ENCODE data around the gene SUV39H2.
"Not testable (repeated sequence)": the region's sequence is repeated elsewhere in the genome, so short reads cannot be mapped to it uniquely, and the experiment has no call there.

The SUV39H2 gene

DNA sequence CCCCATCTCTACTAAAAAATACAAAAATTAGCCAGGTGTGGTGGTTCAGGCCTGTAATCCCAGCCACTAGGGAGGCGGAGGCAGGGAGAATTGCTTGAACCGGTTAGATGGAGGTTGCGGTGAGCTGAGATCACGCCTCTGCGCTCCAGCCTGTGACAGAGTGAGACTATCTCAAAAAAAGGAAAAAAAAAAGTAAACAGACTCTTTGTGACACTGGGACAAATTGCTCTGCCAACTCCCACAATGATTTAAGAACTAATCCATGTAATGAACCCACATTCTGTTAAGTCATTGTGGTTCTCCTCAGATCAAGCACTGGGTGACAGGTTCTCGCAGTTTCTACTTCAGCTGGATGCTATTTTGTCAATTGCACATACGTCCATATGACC, 64.3 kb downstream of the SUV39H2 start:
- H3K4me1 ChIP-seq (ENCODE audit: insufficient read depth, poor library complexity, severe bottlenecking); DNase-seq (ENCODE audit: low spot score); H3K27ac ChIP-seq (ENCODE audit: poor library complexity, severe bottlenecking); H3K4me3 ChIP-seq (ENCODE audit: severe bottlenecking); ATAC-seq (ENCODE audit: low read depth); H3K27me3 ChIP-seq (ENCODE audit: insufficient read depth, poor library complexity, severe bottlenecking); H3K9me3 ChIP-seq (ENCODE audit: severe bottlenecking): not testable (repeated sequence)
- peaks cover 50% of the 10 kb centered on the region for H3K36me3 ChIP-seq (ENCODE audit: low read depth)

DNA sequence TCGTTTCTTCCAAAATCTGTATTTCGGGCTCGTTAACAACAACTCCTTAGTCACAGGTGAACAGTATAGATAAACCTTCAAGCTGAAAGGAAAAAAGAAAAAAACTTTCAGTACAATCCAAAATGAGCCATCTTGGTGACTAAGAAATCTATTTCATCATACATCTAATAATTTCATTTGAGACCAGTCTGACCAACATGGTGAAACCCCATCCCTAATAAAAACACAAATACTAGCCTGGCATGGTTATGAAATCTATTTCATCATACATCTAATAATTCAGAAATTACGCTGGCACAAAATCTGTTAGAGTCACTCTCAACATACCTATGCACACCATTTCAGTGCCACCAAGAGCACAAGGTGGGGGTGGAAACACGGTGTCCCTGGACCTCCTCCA, 66.4 kb downstream of the SUV39H2 start:
- H3K36me3 ChIP-seq (ENCODE audit: low read depth): peaks cover 67% of the 10 kb centered on the region
- no peaks in the 10 kb centered on the region for H3K9me3 ChIP-seq (ENCODE audit: severe bottlenecking)
- no peak overlapping the region for H3K4me3 ChIP-seq (ENCODE audit: severe bottlenecking)
- TF ChIP-seq, protein P1, sequence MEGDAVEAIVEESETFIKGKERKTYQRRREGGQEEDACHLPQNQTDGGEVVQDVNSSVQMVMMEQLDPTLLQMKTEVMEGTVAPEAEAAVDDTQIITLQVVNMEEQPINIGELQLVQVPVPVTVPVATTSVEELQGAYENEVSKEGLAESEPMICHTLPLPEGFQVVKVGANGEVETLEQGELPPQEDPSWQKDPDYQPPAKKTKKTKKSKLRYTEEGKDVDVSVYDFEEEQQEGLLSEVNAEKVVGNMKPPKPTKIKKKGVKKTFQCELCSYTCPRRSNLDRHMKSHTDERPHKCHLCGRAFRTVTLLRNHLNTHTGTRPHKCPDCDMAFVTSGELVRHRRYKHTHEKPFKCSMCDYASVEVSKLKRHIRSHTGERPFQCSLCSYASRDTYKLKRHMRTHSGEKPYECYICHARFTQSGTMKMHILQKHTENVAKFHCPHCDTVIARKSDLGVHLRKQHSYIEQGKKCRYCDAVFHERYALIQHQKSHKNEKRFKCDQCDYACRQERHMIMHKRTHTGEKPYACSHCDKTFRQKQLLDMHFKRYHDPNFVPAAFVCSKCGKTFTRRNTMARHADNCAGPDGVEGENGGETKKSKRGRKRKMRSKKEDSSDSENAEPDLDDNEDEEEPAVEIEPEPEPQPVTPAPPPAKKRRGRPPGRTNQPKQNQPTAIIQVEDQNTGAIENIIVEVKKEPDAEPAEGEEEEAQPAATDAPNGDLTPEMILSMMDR (IDR thresholded peaks at IDR 0.05; ENCODE audit: poor library complexity, severe bottlenecking): no peak
- DNase-seq (ENCODE audit: low spot score): no peak
- no peaks in the 10 kb centered on the region for H3K27me3 ChIP-seq (ENCODE audit: insufficient read depth, poor library complexity, severe bottlenecking)
- peak; percentile 67 for ATAC-seq (ENCODE audit: low read depth)
- peaks cover 3% of the 10 kb centered on the region for H3K4me1 ChIP-seq (ENCODE audit: insufficient read depth, poor library complexity, severe bottlenecking)
- H3K27ac ChIP-seq (ENCODE audit: poor library complexity, severe bottlenecking): no peak overlapping the region

DNA sequence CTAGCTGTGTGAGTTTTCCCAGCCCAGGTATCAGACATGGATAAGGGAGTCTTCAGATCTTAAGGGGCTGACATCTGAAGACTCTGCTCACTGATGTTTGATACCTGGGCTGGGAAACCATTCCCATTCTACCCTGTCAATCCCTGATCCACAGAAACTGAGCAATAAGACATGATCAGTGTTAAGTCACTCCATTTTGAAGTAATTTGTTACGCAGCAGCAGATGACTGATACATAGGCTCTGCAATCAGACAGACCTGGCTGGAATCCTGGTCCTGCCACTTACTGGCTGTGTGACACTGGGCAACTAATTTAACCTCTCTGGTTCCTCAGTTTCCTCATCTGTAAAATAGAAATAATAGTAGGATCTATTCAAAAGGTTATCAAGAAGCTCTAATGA, 68.6 kb downstream of the SUV39H2 start:
- H3K9me3 ChIP-seq (ENCODE audit: severe bottlenecking): no peaks in the 10 kb centered on the region
- ATAC-seq (ENCODE audit: low read depth): no peak
- no peaks in the 10 kb centered on the region for H3K27me3 ChIP-seq (ENCODE audit: insufficient read depth, poor library complexity, severe bottlenecking)
- no peak overlapping the region for H3K27ac ChIP-seq (ENCODE audit: poor library complexity, severe bottlenecking)
- no peak overlapping the region for H3K4me3 ChIP-seq (ENCODE audit: severe bottlenecking)
- DNase-seq (ENCODE audit: low spot score): no peak
- TF ChIP-seq, protein P1 (IDR thresholded peaks at IDR 0.05; ENCODE audit: poor library complexity, severe bottlenecking): no peak
- peaks cover 76% of the 10 kb centered on the region for H3K36me3 ChIP-seq (ENCODE audit: low read depth)
- peaks cover 3% of the 10 kb centered on the region for H3K4me1 ChIP-seq (ENCODE audit: insufficient read depth, poor library complexity, severe bottlenecking)

DNA sequence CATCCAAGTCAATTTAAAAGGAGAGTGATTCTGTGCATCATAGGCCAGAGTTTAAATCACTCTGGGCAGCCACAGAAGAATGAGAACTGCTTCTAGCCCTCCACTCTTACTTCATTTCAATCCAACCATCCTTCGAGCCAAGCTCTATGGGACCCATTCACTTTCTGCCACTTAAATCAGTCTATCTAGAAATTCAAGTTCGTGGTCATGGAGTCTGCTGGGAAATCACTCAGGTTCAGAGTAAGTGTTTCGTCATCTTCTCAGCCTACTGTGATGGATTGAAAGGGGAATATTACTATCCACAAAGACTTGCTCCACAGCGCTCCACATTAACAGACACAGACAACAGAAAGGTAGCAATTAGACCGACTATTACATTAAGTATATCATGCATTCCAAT, 70.6 kb downstream of the SUV39H2 start:
- H3K4me1 ChIP-seq (ENCODE audit: insufficient read depth, poor library complexity, severe bottlenecking): peaks cover 3% of the 10 kb centered on the region
- no peaks in the 10 kb centered on the region for H3K9me3 ChIP-seq (ENCODE audit: severe bottlenecking)
- no peaks in the 10 kb centered on the region for H3K27me3 ChIP-seq (ENCODE audit: insufficient read depth, poor library complexity, severe bottlenecking)
- ATAC-seq (ENCODE audit: low read depth) (no peak), DNase-seq (ENCODE audit: low spot score) (no peak)
- H3K4me3 ChIP-seq (ENCODE audit: severe bottlenecking): no peak overlapping the region
- no peak overlapping the region for H3K27ac ChIP-seq (ENCODE audit: poor library complexity, severe bottlenecking)
- H3K36me3 ChIP-seq (ENCODE audit: low read depth): peaks cover 75% of the 10 kb centered on the region
- TF ChIP-seq, protein P1 (IDR thresholded peaks at IDR 0.05; ENCODE audit: poor library complexity, severe bottlenecking): no peak

DNA sequence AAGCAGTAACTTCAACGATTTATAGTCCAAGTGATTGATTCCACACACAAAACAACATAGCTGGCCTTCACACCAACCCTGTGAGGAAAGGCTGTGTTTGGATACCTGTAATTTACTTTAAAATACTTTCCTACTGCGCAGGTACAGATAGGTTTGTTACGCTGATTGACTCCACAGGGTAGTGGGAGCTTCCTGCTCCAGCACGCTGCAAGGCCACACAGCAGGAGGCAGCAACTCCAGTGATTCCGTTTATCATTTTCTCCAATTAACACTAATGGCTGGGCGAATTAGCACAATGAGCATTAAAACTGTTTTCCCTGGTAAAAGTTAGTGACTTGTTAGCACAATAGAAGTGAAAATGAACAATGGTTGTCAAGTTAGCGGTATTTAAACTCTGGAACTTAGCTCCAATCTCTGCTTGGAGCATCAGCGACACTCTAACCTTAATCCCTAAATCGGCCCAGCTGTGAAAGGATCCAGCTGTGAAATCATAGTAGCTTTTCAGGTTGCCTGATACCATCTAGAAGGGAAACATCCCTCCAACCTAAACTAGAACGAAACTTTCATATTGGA, 74.3 kb downstream of the SUV39H2 start:
- TF ChIP-seq, protein P1 (IDR thresholded peaks at IDR 0.05; ENCODE audit: poor library complexity, severe bottlenecking): no peak
- DNase-seq (ENCODE audit: low spot score): no peak
- H3K4me3 ChIP-seq (ENCODE audit: severe bottlenecking): peak overlapping the region; percentile 54
- no peak for ATAC-seq (ENCODE audit: low read depth)
- peak overlapping the region; percentile 88 for H3K27ac ChIP-seq (ENCODE audit: poor library complexity, severe bottlenecking)
- H3K4me1 ChIP-seq (ENCODE audit: insufficient read depth, poor library complexity, severe bottlenecking): peaks cover 7% of the 10 kb centered on the region
- peaks cover 40% of the 10 kb centered on the region for H3K36me3 ChIP-seq (ENCODE audit: low read depth)
- no peaks in the 10 kb centered on the region for H3K9me3 ChIP-seq (ENCODE audit: severe bottlenecking)
- no peaks in the 10 kb centered on the region for H3K27me3 ChIP-seq (ENCODE audit: insufficient read depth, poor library complexity, severe bottlenecking)
